Kidney epithelial cell (primary cell): ENCODE results near the gene UVRAG. TPM values are rescaled to one million over a fixed set of nuclear protein-coding genes. Genes with fewer than 3 reads are reported as not detected.

ENCODE experiments used
- DNase-seq: peaks from one replicate; pipeline ENCODE4 v3.0.0-alpha.2; 2010; ENCODE audit warnings: low read depth
- H3K27me3 ChIP-seq: 2 replicates; pipeline ENCODE4 v1.6.0; 2011; ENCODE audit warnings: low read length; ENCODE audit not compliant: control insufficient read depth, insufficient read depth
- H3K36me3 ChIP-seq: 2 replicates; pipeline ENCODE4 v1.5.1; 2011; ENCODE audit warnings: low read length; ENCODE audit not compliant: control insufficient read depth, insufficient read depth
- H3K4me3 ChIP-seq: 2 replicates; pipeline ENCODE4 v1.5.1; 2011; ENCODE audit warnings: low read depth, mild to moderate bottlenecking, control low read depth, low read length
- CTCF ChIP-seq: IDR thresholded peaks from 2 replicates; pipeline ENCODE4 v1.5.1; 2011; ENCODE audit warnings: mild to moderate bottlenecking, moderate library complexity, low read length, control low read depth, inconsistent platforms; ENCODE audit not compliant: insufficient read depth, poor library complexity, severe bottlenecking
- total RNA-seq: library from RNA; depleted of rRNA; stranded (reverse); fragments of >200 nt; gene quantifications from 2 replicates; pipeline ENCODE4 v1.2.3, GENCODE V29; 2015

UVRAG gene
- total RNA-seq, 1 donor from 2014 or later, result 16.2 TPM

- no peak for DNase-seq
- TF ChIP-seq CTCF, result no peak
- Histone ChIP-seq H3K27me3 (no peaks in the 10 kb centered on the region), H3K36me3 (no peaks in the 10 kb centered on the region), H3K4me3 (no peak overlapping the region)
These were observed 130.4 kb downstream of the UVRAG start for GRCh38 chr11:75945446-75945845.

- no peak for DNase-seq
- no peak for TF ChIP-seq CTCF
- H3K27me3 ChIP-seq, result no peaks in the 10 kb centered on the region
- no peak overlapping the region for H3K4me3 ChIP-seq
- H3K36me3 ChIP-seq, result no peaks in the 10 kb centered on the region
These were observed 130.9 kb downstream of the UVRAG start for GRCh38 chr11:75945947-75946346.

- H3K4me3 ChIP-seq, result no peak overlapping the region
- H3K27me3 ChIP-seq, result no peaks in the 10 kb centered on the region
- H3K36me3 ChIP-seq, result no peaks in the 10 kb centered on the region
- no peak for DNase-seq
- no peak for TF ChIP-seq CTCF
These were observed 131.8 kb downstream of the UVRAG start for GRCh38 chr11:75946531-75947530.

GRCh38 chr11:75949023-75949672, 134.1 kb downstream of the UVRAG start:
- no peak for DNase-seq
- TF ChIP-seq CTCF, result no peak
- no peak overlapping the region for H3K4me3 ChIP-seq
- no peaks in the 10 kb centered on the region for H3K27me3 ChIP-seq
- no peaks in the 10 kb centered on the region for H3K36me3 ChIP-seq

- DNase-seq, result no peak
- Histone ChIP-seq H3K36me3 (no peaks in the 10 kb centered on the region), H3K4me3 (no peak overlapping the region), H3K27me3 (no peaks in the 10 kb centered on the region)
- no peak for TF ChIP-seq CTCF
These were observed 135.1 kb downstream of the UVRAG start for GRCh38 chr11:75950141-75950540.

- TF ChIP-seq CTCF, result no peak
- Histone ChIP-seq H3K4me3 (no peak overlapping the region), H3K27me3 (no peaks in the 10 kb centered on the region), H3K36me3 (no peaks in the 10 kb centered on the region)
- no peak for DNase-seq
These were observed 139.0 kb downstream of the UVRAG start for GRCh38 chr11:75954039-75954438.
